Heart left ventricle (tissue), 16 donors: Measurements from ENCODE around the gene PPP1R14B. TPM values are rescaled to one million over a fixed set of nuclear protein-coding genes. Genes with fewer than 3 reads are reported as not detected.

Experiments
- ATAC-seq, 4 donors: fragments of 200-7000 bp; cut with Tn5 transposase; one replicate each; pipeline ENCODE4 v1.9.1; 2020 to 2022; ENCODE audit warnings: moderate library complexity in 4 of 4, mild to moderate bottlenecking in 3 of 4, moderate number of reproducible peaks in 1 of 4
- DNase-seq, 5 donors: peaks; one replicate each; pipeline ENCODE4 v3.0.0-alpha.2; 2020
- H3K27ac ChIP-seq, 12 donors: fragments of 200-600 bp; sonication (generic) in 4 of 12; one replicate each; pipeline versions ENCODE4 v1.5.0 to v1.8.0; 2016 to 2022; ENCODE audit warnings: mild to moderate bottlenecking in 2 of 12
- H3K27me3 ChIP-seq, 9 donors: fragments of 200-600 bp; sonication (generic) in 2 of 9; one replicate each; pipeline versions ENCODE4 v1.5.1 to v1.8.0; 2016 to 2022; ENCODE audit warnings: mild to moderate bottlenecking in 3 of 9
- H3K36me3 ChIP-seq, 9 donors: fragments of 200-600 bp; sonication (generic) in 2 of 9; one replicate each; pipeline versions ENCODE4 v1.5.0 to v1.8.0; 2018 to 2022; ENCODE audit warnings: mild to moderate bottlenecking in 2 of 9
- H3K4me1 ChIP-seq, 12 donors: fragments of 200-600 bp; sonication (generic) in 4 of 12; one replicate each; pipeline versions ENCODE4 v1.5.0 to v1.8.0; 2016 to 2022; ENCODE audit warnings: mild to moderate bottlenecking in 3 of 12
- H3K4me3 ChIP-seq, 12 donors: fragments of 200-600 bp; sonication (generic) in 4 of 12; one replicate each; pipeline versions ENCODE4 v1.5.0 to v1.8.0; 2017 to 2022; ENCODE audit warnings: mild to moderate bottlenecking in 9 of 12, moderate library complexity in 4 of 12
- H3K9me3 ChIP-seq, 12 donors: fragments of 200-600 bp; sonication (generic) in 4 of 12; one replicate each; pipeline versions ENCODE4 v1.5.0 to v1.8.0; 2016 to 2022; ENCODE audit warnings: mild to moderate bottlenecking in 1 of 12
- CTCF ChIP-seq, 12 donors: fragments of 200-600 bp; sonication (generic) in 4 of 12; IDR thresholded peaks; one replicate each; pipeline versions ENCODE4 v1.5.0 to v1.8.0; 2018 to 2022; ENCODE audit warnings: antibody characterized with exemption in 12 of 12, mild to moderate bottlenecking in 5 of 12
- POLR2A ChIP-seq, 2 donors: fragments of 450-650 bp; IDR thresholded peaks; one replicate each; pipeline ENCODE4 v1.6.1; 2017; ENCODE audit warnings: antibody characterized with exemption in 2 of 2, mild to moderate bottlenecking in 2 of 2, moderate library complexity in 2 of 2
- WGBS, 4 donors: extraction: QIAGEN DNeasy Blood & Tissue Kit in 2 of 4; methylation state at CpG; one replicate each; pipeline versions ENCODE4 v1.1.5 to v1.1.7; 2013 to 2018; 5-methylcytosine and 5-hydroxymethylcytosine counted together
- intact Hi-C, 10 donors: fragments of 100-400 bp; cut with DNase I; formaldehyde crosslinking; loops; one replicate each; pipeline versions ENCODE4 v1.11.1 to v1.14.2; 2022
- polyA plus RNA-seq, 2 donors: library from polyadenylated mRNA; stranded (reverse); fragments of 200-250 nt; gene quantifications; one replicate each; pipeline ENCODE4 v1.2.3, GENCODE V29; 2013
- total RNA-seq, 9 donors: library from RNA; depleted of rRNA in 2 of 9; stranded (reverse); fragments of >200 nt in 2 of 9; fragmentation: NEBNext Ultra II Directional in 3 of 9; extraction: Animal tissue kit (Norgen Biotek cat#: 25700) in 3 of 9; gene quantifications; one replicate each; pipeline versions ENCODE4 v1.1.0 to v1.2.4, GENCODE V29; 2016 to 2023
- donor health status: ischemic (EF 13 %, LVEDD 7.1; RV severe dilation, severe dysfunction).
- donor health status: healthy with polysubstance abuse.
- donor health status: DM: no; HTN: yes; CAD: no.
- donor health status: DM: no; HTN: no; CAD: no.
- donor health status: ischemic (EF 25% LVEDD 6.9; RV normal size, moderate dysfunction).
- donor health status: ischemic (EF 25% LVEDD 5.7; RV mildly dilated, moderate dysfunction).
- donor health status: healthy.
- donor health status: DM: yes; HTN: yes; CAD: no.
- donor health status: ischemic (EF 35%, LVEDD 5.7; RV mildly dilated, moderate dysfunction).
- donor health status: nonischemic (EF 11% LVEDD 7.7; RV severe dilation, severe dysfunction).
- donor health status: DM: yes; HTN: yes; CAD: no.
- donor health status: PGD.
- donor health status: ischemic (EF 29% LVEDD 5.4; RV normal size, mild dysfunction).
- donor health status: nonischemic (EF 23%, LVEDD 6.1; RV moderate dilation, normal function).

Gene PPP1R14B
- total and polyA plus RNA-seq, 11 donors = 69.6 to 244 (median 108) TPM

- Histone ChIP-seq H3K27me3 (no peaks in the 10 kb centered on the region), H3K4me1 (peaks cover 3 to 75% (median 54%) of the 10 kb centered on the region in 12 donors), H3K36me3 (peaks cover 0 to 2% (median 0%) of the 10 kb centered on the region in 9 donors), H3K4me3 (peak overlapping the region in 5 of 12 donors; percentile 68 to 86 (median 76)), H3K9me3 (no peaks in the 10 kb centered on the region), H3K27ac (peak overlapping the region in 11 of 12 donors; percentile 92 to 98 (median 97))
- ATAC-seq (no peak), DNase-seq (peak in 3 of 5 donors; percentile 9 to 37 (median 25))
- intact Hi-C loops = loop anchor here in 1 of 10 donors (5.0 kb wide), 1 partner anchor 42 kb away; the partner anchor contains the start of gene STIP1
- 87 to 91% (median 90%) methylated on average over 8 to 12 of the region's 12 CpGs for WGBS, 4 donors
- TF ChIP-seq POLR2A (IDR thresholded peaks at IDR 0.05) (no peak), CTCF (IDR thresholded peaks at IDR 0.05) (no peak)
These were observed 17.5 kb downstream of the PPP1R14B start for GRCh38 chr11:64229090-64229743.

GRCh38 chr11:64227405-64227956, 19.3 kb downstream of the PPP1R14B start:
- no peak for ATAC-seq
- intact Hi-C loops = loop anchor here in 2 of 10 donors (2.0 to 5.0 kb wide), 2 partner anchors 40 to 41 kb away; partner anchors contain the start of gene STIP1 (in 2 of the 2)
- H3K27me3 ChIP-seq = no peaks in the 10 kb centered on the region
- peaks cover 0 to 18% (median 4%) of the 10 kb centered on the region in 9 donors for H3K36me3 ChIP-seq
- peak in 1 of 5 donors; percentile 30 for DNase-seq
- TF ChIP-seq CTCF (IDR thresholded peaks at IDR 0.05) (no peak), POLR2A (IDR thresholded peaks at IDR 0.05) (no peak)
- H3K4me1 ChIP-seq = peaks cover 3 to 71% (median 46%) of the 10 kb centered on the region in 12 donors
- WGBS, 4 donors = 70 to 83% (median 76%) methylated on average over 3 of the region's 3 CpGs
- H3K4me3 ChIP-seq = peak overlapping the region in 10 of 12 donors; percentile 56 to 94 (median 83)
- no peaks in the 10 kb centered on the region for H3K9me3 ChIP-seq
- H3K27ac ChIP-seq = peak overlapping the region in 10 of 12 donors; percentile 86 to 98 (median 96)

- DNase-seq = peak; percentile 73 to 85 (median 76)
- ATAC-seq = peak; percentile 17 to 52 (median 48)
- intact Hi-C loops = loop anchor here in 3 of 10 donors (1.0 to 5.0 kb wide), 3 partner anchors 39 to 40 kb away; partner anchors contain the start of gene STIP1 (in 3 of the 3)
- no peak for TF ChIP-seq POLR2A (IDR thresholded peaks at IDR 0.05)
- no peak for TF ChIP-seq CTCF (IDR thresholded peaks at IDR 0.05)
- WGBS, 4 donors = 11 to 18% (median 14%) methylated on average over 14 to 26 of the region's 26 CpGs
- Histone ChIP-seq H3K27me3 (no peaks in the 10 kb centered on the region), H3K4me1 (peaks cover 3 to 65% (median 42%) of the 10 kb centered on the region in 12 donors), H3K36me3 (peaks cover 0 to 24% (median 4%) of the 10 kb centered on the region in 9 donors), H3K9me3 (no peaks in the 10 kb centered on the region), H3K27ac (peak overlapping the region; percentile 82 to 98 (median 96)), H3K4me3 (peak overlapping the region; percentile 56 to 94 (median 83))
These were observed 20.2 kb downstream of the PPP1R14B start for GRCh38 chr11:64226507-64227051.
